Thyroid gland (tissue), 4 donors: ENCODE measurements around the gene ZKSCAN7.

Experiments
- POLR2A ChIP-seq, 2 donors: fragments of 450-650 bp; IDR thresholded peaks; one replicate each; pipeline ENCODE4 v1.6.1; 2017; ENCODE audit warnings: antibody characterized with exemption in 2 of 2, mild to moderate bottlenecking in 2 of 2, moderate library complexity in 1 of 2
- TF ChIP-seq, protein P1 (sequence below), 6 experiments: fragments of 200-600 bp in 3 of 6; fragments of 450-650 bp in 3 of 6; sonication (generic) in 3 of 6; IDR thresholded peaks; one replicate each; pipeline ENCODE4 v1.5.1; 2016 to 2019; ENCODE audit warnings: antibody characterized with exemption in 6 of 6, mild to moderate bottlenecking in 2 of 6, inconsistent platforms in 1 of 6, moderate library complexity in 1 of 6

GRCh38 chr3:44571024-44571423 lies 16.0 kb downstream of the ZKSCAN7 start:
- TF ChIP-seq, protein P1, sequence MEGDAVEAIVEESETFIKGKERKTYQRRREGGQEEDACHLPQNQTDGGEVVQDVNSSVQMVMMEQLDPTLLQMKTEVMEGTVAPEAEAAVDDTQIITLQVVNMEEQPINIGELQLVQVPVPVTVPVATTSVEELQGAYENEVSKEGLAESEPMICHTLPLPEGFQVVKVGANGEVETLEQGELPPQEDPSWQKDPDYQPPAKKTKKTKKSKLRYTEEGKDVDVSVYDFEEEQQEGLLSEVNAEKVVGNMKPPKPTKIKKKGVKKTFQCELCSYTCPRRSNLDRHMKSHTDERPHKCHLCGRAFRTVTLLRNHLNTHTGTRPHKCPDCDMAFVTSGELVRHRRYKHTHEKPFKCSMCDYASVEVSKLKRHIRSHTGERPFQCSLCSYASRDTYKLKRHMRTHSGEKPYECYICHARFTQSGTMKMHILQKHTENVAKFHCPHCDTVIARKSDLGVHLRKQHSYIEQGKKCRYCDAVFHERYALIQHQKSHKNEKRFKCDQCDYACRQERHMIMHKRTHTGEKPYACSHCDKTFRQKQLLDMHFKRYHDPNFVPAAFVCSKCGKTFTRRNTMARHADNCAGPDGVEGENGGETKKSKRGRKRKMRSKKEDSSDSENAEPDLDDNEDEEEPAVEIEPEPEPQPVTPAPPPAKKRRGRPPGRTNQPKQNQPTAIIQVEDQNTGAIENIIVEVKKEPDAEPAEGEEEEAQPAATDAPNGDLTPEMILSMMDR (IDR thresholded peaks at IDR 0.05) = no peak
- TF ChIP-seq POLR2A (IDR thresholded peaks at IDR 0.05) = no peak
